ENCODE results near the gene HGF. TPM values are rescaled to one million over a fixed set of nuclear protein-coding genes. Genes with fewer than 3 reads are reported as not detected.
A peak's percentile ranks its signal among the peaks of the same experiment; 100 is the strongest.

Gene HGF
- total RNA-seq, 1 experiment from 2014 or later = 0.72 TPM

- ATAC-seq (peak; percentile 58), DNase-seq (ENCODE audit: low spot score) (no peak)
- ChIA-PET CTCF (no interaction called here), POLR2A (no interaction called here)
- Mint-ChIP-seq H3K4me3 (no peak overlapping the region), H3K27me3 (ENCODE audit: low read depth) (no peaks in the 10 kb centered on the region), H3K4me1 (peaks cover 4% of the 10 kb centered on the region), H3K27ac (0 out of 2 replicates have a peak overlapping the region, but pooled peaks have one; percentile 8), H3K36me3 (no peaks in the 10 kb centered on the region), H3K9me3 (no peaks in the 10 kb centered on the region)
- TF ChIP-seq ATF2 (CRISPR knock-in tag; IDR thresholded peaks at IDR 0.05; ENCODE audit: borderline replicate concordance, low read depth) = no peak
- TF ChIP-seq IRF2 (CRISPR knock-in tag; IDR thresholded peaks at IDR 0.05; ENCODE audit: borderline replicate concordance, low read depth) = no peak
- no peak for TF ChIP-seq GRHL2 (CRISPR knock-in tag; IDR thresholded peaks at IDR 0.05; ENCODE audit: insufficient replicate concordance, severe bottlenecking)
- no peak for TF ChIP-seq NR2C2 (CRISPR knock-in tag; IDR thresholded peaks at IDR 0.05)
- no peak for TF ChIP-seq TP53 (CRISPR knock-in tag; IDR thresholded peaks at IDR 0.05)
- no peak for TF ChIP-seq PREB (CRISPR knock-in tag; IDR thresholded peaks at IDR 0.05; ENCODE audit: borderline replicate concordance)
- no peak for TF ChIP-seq ZBTB43 (CRISPR knock-in tag; IDR thresholded peaks at IDR 0.05)
These were observed 32.4 kb upstream of the HGF start for GRCh38 chr7:81802251-81802650.

- no peak for DNase-seq (ENCODE audit: low spot score)
- H3K27me3 Mint-ChIP-seq (ENCODE audit: low read depth) = no peaks in the 10 kb centered on the region
- CTCF ChIA-PET = no interaction called here
- no peak overlapping the region for H3K4me3 Mint-ChIP-seq
- no peak overlapping the region for H3K27ac Mint-ChIP-seq
- H3K4me1 Mint-ChIP-seq = peaks cover 4% of the 10 kb centered on the region
- no peaks in the 10 kb centered on the region for H3K9me3 Mint-ChIP-seq
- POLR2A ChIA-PET = no interaction called here
- no peaks in the 10 kb centered on the region for H3K36me3 Mint-ChIP-seq
- no peak for ATAC-seq
- TF ChIP-seq USF2 (CRISPR knock-in tag; IDR thresholded peaks at IDR 0.05) (no peak), SOX15 (CRISPR knock-in tag; IDR thresholded peaks at IDR 0.05) (no peak), MYBL2 (CRISPR knock-in tag; IDR thresholded peaks at IDR 0.05) (no peak), ZNF425 (CRISPR knock-in tag; conservative IDR thresholded peaks at IDR 0.05) (no peak), NFYB (CRISPR knock-in tag; conservative IDR thresholded peaks at IDR 0.05; ENCODE audit: low read depth) (no peak), ZNF512 (CRISPR knock-in tag; IDR thresholded peaks at IDR 0.05; ENCODE audit: borderline replicate concordance) (no peak), MAX (CRISPR knock-in tag; IDR thresholded peaks at IDR 0.05) (no peak), HMGXB4 (CRISPR knock-in tag; IDR thresholded peaks at IDR 0.05) (no peak), ZNF219 (CRISPR knock-in tag; IDR thresholded peaks at IDR 0.05; ENCODE audit: borderline replicate concordance) (no peak), PRDM15 (CRISPR knock-in tag; IDR thresholded peaks at IDR 0.05) (no peak), OVOL2 (CRISPR knock-in tag; IDR thresholded peaks at IDR 0.05; ENCODE audit: borderline replicate concordance) (no peak), NR2C2 (CRISPR knock-in tag; IDR thresholded peaks at IDR 0.05) (no peak), JUN (CRISPR knock-in tag; IDR thresholded peaks at IDR 0.05) (no peak), ATF1 (CRISPR knock-in tag; IDR thresholded peaks at IDR 0.05) (no peak)
These were observed 31.7 kb upstream of the HGF start for GRCh38 chr7:81801532-81801931.
